Measurements from ENCODE around the gene TNKS1BP1.

Gene TNKS1BP1

GRCh38 chr11:57260937-57261783, 63.6 kb downstream of the TNKS1BP1 start:
- DNase-seq (ENCODE audit: low read depth in 3 of 3, low spot score in 1 of 3): no peak

GRCh38 chr11:57256119-57256518, 68.6 kb downstream of the TNKS1BP1 start:
- no peak for DNase-seq (ENCODE audit: low read depth in 3 of 3, low spot score in 1 of 3)

GRCh38 chr11:57255618-57256017, 69.1 kb downstream of the TNKS1BP1 start:
- no peak for DNase-seq (ENCODE audit: low read depth in 3 of 3, low spot score in 1 of 3)

- DNase-seq (ENCODE audit: low read depth in 3 of 3, low spot score in 1 of 3): no peak
These were observed 70.1 kb downstream of the TNKS1BP1 start for GRCh38 chr11:57254631-57255030.

GRCh38 chr11:57251491-57252104, 73.2 kb downstream of the TNKS1BP1 start:
- no peak for DNase-seq (ENCODE audit: low read depth in 3 of 3, low spot score in 1 of 3)

- DNase-seq (ENCODE audit: low read depth in 3 of 3, low spot score in 1 of 3): no peak
These were observed 73.7 kb downstream of the TNKS1BP1 start for GRCh38 chr11:57251037-57251436.

Data from stimulated activated CD4-positive, alpha-beta T cell treated with anti-CD3 and anti-CD28 coated beads, TNF-alpha, amount 100 ng/mL, for 1 hour (primary cell).